GM21360 (cell line): ENCODE data around the gene HOPX.
"Not testable (repeated sequence)": the region's sequence is repeated elsewhere in the genome, so short reads cannot be mapped to it uniquely, and the experiment has no call there.

Experiments
- ATAC-seq: cut with Tn5 transposase; IDR thresholded peaks from one replicate; pipeline ENCODE4 v1.9.1; 2021; ENCODE audit warnings: mild to moderate bottlenecking, moderate library complexity; ENCODE audit not compliant: unreplicated experiment

The HOPX gene

GRCh38 chr4:56630876-56631666, 50.0 kb downstream of the HOPX start:
- ATAC-seq, result no peak

GRCh38 chr4:56628592-56628991, 52.5 kb downstream of the HOPX start:
- ATAC-seq, result no peak

GRCh38 chr4:56627985-56628384, 53.1 kb downstream of the HOPX start:
- no peak for ATAC-seq

- no peak for ATAC-seq
These were observed 53.7 kb downstream of the HOPX start for GRCh38 chr4:56627375-56627774.

- ATAC-seq, result no peak
These were observed 54.1 kb downstream of the HOPX start for GRCh38 chr4:56626963-56627362.

- ATAC-seq, result no peak
These were observed 54.7 kb downstream of the HOPX start for GRCh38 chr4:56626420-56626819.

- ATAC-seq, result no peak
These were observed 58.9 kb downstream of the HOPX start for GRCh38 chr4:56622176-56622575.

- no peak for ATAC-seq
These were observed 61.3 kb downstream of the HOPX start for GRCh38 chr4:56619816-56620215.

- peak; percentile 81 for ATAC-seq
These were observed 61.9 kb downstream of the HOPX start for GRCh38 chr4:56619160-56619559.

- ATAC-seq, result no peak
These were observed 62.4 kb downstream of the HOPX start for GRCh38 chr4:56618734-56619133.

GRCh38 chr4:56613101-56613862, 67.8 kb downstream of the HOPX start:
- ATAC-seq, result no peak

GRCh38 chr4:56612282-56612681, 68.8 kb downstream of the HOPX start:
- no peak for ATAC-seq

- no peak for ATAC-seq
These were observed 69.6 kb downstream of the HOPX start for GRCh38 chr4:56611501-56611900.

GRCh38 chr4:56610170-56610569, 70.9 kb downstream of the HOPX start:
- ATAC-seq, result not testable (repeated sequence)

GRCh38 chr4:56607926-56608325, 73.2 kb downstream of the HOPX start:
- no peak for ATAC-seq

GRCh38 chr4:56606385-56606784, 74.7 kb downstream of the HOPX start:
- no peak for ATAC-seq

GRCh38 chr4:56605464-56605863, 75.6 kb downstream of the HOPX start:
- not testable (repeated sequence) for ATAC-seq

GRCh38 chr4:56603297-56603696, 77.8 kb downstream of the HOPX start:
- no peak for ATAC-seq
